HG03432 (cell line): ENCODE results near the gene PPP1R10.
"Not testable (repeated sequence)": the region's sequence is repeated elsewhere in the genome, so short reads cannot be mapped to it uniquely, and the experiment has no call there.

ENCODE experiments used
- ATAC-seq: cut with Tn5 transposase; IDR thresholded peaks from one replicate; pipeline ENCODE4 v1.9.1; 2021; ENCODE audit warnings: mild to moderate bottlenecking, moderate library complexity; ENCODE audit not compliant: unreplicated experiment

PPP1R10 gene

DNA sequence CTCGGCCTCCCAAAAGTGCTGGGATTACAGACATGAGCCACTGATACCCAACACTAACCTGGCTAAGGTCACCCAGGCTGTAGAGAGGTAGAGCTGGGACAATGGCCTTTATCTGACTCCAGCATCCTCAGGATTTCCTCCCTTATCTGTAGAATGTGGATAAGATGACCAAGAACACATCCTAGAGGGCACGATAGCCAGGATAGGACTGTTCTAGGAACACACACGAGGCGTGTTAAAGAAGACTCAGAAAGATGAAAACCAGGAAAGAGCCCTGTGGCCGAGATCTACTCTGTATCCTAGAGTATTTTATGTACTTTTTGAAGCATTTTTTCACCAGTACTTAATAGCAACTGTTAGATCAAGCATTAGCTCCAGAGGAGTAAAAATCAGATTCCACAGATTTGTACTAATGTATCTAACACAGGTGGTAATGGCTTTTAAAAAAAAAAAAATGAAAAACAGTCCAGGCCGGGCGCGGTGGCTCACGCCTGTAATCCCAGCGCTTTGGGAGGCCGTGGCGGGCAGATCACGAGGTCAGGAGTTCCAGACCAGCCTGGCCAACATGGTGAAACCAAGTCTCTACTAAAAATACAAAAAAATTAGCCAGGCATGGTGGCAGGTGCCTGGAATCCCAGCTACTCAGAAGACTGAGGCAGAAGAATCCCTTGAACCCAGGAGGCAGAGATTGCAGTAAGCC is 17.3 kb downstream of the PPP1R10 start:
- ATAC-seq = no peak

DNA sequence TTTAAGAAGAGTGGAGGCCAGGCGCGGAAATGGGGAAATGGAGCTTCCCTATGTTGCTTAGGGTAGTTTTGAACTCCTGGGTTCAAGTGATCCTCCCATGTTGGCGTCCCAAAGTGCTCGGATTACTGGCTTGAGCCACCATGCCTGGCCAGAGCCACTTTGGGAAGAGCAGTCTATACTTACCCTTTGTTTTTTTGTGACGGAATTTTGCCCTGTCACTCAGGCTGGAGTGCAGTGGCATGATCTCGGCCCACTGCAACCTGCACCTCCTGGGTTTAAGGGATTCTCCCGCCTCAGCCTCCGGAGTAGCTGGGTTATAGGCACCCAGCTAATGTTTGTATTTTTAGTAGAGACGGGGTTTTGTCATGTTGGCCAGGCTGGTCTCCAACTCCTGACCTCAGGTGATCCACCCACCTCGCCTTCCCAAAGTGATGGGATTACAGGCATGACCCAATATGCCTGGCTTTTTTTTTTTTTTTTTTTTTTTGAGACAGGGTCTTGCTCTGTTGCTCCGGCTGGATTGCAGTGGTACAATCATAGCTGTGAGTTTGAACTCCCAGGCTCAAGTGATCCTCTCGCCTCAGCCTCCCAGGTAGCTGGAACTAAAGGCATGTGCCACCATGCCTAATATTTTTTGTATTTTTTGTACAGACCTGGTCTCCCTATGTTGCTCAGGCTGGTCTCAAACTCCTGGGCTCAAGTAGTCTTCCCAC is 18.0 kb downstream of the PPP1R10 start:
- ATAC-seq = no peak

DNA sequence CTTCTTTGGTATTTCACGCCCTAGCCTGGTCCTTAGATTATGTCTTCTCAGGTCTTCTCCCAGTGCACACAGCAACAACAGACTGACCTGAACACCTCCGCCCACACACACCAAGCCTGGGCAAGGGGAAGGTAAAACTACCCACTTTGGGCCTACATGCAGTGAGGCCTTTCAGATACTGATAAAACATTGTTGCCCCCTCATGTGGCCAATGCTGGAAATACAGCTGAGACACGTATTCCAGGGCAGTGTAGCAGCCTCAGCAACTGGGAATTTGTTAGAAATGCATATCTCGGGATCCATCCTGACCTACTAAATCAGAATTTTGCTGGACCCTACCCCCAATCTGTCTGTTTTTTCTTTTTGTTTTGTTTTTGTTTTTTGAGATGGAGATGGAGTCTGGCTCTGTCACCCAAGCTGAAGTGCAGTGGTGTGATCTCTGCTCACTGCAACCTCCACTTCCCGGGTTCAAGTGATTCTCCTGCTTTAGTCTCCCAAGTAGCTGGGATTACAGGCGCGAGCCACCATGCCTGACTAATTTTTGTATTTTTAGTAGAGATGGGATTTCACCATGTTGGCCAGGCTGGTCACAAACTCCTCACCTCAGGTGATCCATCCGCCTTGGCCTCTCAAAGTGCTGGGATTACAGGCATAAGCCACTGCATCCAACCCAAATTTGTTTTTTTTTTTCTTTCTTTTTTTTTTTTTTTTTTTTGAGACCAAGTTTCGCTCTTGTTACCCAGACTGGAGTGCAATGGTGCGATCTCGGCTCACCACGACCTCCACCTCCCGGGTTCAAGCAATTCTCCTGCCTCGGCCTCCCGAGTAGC is 19.5 kb downstream of the PPP1R10 start:
- ATAC-seq = not testable (repeated sequence)

DNA sequence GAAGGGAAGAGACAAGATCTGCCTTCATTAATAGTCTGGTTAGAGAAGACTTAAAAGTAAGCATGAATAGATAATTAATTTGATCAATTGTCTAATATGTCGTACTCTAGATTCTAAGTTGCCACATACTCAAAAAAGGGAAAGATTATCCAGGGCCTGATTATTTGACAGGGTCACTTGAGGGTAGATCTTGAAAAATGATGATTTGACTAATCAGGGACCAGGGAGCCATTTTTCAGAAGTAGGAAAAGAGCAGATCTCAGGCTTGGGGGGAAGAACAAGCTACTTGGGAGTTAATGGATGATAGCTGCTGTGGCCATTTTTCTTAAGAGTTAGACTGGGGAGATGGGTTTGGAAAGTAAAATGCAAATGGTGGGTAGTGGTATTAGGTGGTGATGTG is 24.8 kb downstream of the PPP1R10 start:
- no peak for ATAC-seq

DNA sequence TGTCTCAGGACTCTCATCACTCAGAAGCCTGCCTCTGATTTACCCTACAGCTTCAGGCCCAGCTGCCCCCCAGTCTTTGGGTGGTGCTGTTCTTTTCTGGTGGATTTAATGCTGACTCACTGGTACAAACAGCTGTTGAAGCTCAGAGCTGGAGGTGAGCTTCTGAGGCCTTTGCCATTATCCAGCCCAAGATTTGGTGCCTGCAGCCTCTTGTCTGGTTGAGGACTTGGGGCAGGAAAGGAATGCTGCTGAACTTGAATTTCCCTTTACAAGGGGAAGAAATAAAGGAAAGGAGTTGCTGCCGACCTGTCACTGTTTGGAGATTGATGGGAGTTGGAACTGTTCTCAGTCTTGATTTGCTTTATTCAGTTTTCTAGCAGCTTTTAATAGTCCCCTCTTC is 26.0 kb downstream of the PPP1R10 start:
- ATAC-seq = no peak

DNA sequence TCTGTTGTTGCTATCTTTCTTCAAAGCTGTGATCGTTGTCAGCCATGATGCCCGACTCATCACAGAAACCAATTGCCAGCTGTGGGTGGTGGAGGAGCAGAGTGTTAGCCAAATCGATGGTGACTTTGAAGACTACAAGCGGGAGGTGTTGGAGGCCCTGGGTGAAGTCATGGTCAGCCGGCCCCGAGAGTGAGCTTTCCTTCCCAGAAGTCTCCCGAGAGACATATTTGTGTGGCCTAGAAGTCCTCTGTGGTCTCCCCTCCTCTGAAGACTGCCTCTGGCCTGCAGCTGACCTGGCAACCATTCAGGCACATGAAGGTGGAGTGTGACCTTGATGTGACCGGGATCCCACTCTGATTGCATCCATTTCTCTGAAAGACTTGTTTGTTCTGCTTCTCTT is 26.5 kb downstream of the PPP1R10 start:
- no peak for ATAC-seq

DNA sequence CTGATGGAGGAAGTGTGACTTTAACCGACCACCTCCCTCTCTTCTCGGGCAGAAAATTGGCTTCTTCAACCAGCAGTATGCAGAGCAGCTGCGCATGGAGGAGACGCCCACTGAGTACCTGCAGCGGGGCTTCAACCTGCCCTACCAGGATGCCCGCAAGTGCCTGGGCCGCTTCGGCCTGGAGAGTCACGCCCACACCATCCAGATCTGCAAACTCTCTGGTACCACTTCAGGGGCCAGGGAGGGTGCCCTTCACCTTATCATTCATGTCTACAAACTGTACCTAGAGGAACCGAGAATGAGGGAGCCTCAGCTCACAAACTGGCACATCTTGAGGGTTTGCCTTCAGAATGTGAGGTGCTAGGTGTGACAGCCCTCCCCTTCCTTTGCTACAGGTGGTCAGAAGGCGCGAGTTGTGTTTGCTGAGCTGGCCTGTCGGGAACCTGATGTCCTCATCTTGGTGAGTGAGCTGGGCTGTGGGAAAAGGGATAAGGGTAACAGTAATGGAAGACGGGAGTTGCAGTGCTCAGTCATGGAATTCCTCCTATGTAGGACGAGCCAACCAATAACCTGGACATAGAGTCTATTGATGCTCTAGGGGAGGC is 27.2 kb downstream of the PPP1R10 start:
- no peak for ATAC-seq

DNA sequence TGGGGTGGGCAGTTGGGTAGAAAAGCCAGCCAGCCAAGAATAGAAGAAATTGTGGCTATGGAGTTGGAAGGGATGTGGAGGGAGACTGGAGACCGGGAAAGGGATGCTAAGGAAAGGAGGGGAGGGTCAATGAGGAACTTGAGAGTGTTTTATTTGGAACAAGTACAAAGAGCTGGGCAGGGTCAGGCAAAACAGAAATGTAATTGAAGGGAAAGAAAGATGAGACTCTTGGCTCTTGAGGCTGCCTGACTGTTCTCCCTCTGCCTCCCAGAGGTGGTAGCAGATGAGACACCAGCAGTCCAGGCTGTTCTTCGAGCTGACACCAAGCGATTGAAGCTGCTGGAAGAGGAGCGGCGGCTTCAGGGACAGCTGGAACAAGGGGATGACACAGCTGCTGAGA is 33.1 kb downstream of the PPP1R10 start:
- no peak for ATAC-seq

DNA sequence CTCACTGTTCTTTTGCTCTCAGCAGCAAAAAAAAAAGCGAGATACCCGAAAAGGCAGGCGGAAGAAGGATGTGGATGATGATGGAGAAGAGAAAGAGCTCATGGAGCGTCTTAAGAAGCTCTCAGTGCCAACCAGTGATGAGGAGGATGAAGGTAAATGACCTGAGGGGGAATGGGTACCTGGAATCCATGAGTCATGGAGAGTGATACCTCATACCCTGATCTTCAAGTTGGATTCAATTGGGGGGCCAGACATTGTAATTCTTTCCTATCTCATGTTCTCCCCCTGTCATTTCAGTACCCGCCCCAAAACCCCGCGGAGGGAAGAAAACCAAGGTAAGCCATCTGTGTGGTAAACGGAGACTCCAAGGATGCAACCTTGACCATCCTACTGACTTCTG is 39.0 kb downstream of the PPP1R10 start:
- no peak for ATAC-seq

DNA sequence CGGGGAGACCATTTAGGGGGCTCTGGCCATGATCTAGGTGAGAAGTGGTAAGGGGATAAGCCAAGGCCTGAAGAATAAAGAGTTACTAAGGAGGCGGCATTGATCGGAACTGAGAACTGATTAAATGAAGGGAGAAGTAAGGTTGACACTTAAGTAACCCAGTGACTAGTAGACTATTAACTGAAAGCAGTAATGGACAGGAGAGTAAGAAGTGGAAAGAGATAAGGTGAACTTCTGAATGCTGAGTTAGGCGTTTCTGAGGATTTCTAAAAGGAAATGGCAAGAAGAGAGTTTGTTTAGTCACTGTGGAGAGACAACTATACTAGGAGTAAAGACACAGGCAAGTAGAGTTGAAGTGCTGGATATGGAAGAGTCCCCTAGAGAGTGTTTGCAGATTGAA is 43.9 kb downstream of the PPP1R10 start:
- ATAC-seq = no peak

DNA sequence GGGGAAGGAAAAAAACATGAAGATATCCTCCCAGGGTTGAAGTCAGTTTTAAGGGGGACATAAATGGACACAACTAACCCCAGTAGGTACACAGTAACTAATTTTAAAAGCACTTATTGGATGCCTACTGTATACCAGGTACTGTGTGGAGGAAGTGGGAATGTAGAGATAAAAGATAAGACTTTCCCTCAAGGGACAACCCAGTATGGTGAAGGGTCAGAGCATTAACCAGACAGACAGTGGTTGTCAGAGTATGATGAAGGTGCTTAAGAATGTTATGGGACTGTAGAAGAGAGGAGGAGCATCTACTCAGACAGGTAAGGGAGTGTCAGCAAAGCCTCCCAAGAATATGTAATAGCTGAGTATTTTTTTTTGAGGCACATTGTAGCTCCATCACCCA is 44.9 kb downstream of the PPP1R10 start:
- ATAC-seq = no peak

DNA sequence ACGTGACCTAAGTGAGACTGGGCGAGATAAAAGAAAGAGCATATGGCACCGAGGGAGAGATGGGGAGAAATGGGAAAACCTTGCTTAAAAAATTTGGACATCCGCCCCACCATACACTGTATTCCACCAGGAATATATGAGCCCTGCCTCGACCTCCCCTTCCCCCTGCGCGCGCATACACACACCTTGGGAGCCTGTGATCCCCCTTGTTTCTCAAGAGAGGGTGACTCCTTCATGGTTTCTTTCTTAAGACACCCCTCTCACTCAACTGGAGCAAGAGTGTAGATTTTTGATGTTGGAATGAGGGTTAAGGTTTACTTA is 45.3 kb downstream of the PPP1R10 start:
- ATAC-seq = no peak

DNA sequence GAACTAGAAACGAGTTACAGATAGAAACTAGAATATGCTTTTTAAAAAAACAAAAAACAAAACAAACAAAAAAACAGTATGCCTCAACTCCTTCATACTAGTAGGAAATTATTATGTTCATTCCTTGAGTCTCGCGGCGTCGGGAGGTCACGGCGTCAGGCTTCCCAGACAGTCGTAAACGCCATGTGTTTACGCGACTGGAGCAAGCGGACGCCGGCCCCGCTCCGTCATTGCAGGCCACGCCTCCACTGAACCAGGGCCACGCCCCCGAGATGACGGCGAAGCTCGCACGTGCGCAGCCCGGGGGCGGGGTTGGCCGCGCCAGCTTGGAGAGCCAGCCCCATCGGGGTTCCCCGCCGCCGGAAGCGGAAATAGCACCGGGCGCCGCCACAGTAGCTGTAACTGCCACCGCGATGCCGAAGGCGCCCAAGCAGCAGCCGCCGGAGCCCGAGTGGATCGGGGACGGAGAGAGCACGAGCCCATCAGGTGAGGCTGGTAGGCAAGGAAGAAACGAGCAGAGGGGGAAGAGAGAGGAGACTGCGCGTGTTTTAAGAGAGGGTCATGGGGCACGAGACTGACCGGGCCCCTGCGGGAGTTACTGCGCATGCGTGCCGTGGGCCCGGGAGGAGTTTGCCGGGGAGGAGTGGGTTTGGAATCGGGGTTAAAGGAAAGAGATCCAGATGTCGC is 45.8 kb downstream of the PPP1R10 start, which contains the start of gene ABCF1:
ABCF1 (plus strand) TSS at position 368 of the 687 bp plus-strand sequence; CDS start at position 414, 46 bp downstream.
- ATAC-seq = peak; percentile 92

DNA sequence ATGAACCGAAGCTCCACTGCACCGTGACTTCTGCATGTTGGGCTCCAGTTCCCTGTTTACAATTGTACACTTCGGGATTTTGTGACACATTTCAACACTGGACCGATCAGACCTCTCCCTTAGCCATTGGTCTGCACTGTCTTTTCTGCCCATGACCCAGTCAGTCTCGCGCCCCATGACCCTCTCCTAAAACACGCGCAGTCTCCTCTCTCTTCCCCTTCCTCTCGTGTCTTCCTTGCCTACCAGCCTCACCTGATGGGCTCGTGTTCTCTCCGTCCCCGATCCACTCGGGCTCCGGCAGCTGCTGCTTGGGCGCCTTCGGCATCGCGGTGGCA is 46.3 kb downstream of the PPP1R10 start:
- peak; percentile 27 for ATAC-seq

DNA sequence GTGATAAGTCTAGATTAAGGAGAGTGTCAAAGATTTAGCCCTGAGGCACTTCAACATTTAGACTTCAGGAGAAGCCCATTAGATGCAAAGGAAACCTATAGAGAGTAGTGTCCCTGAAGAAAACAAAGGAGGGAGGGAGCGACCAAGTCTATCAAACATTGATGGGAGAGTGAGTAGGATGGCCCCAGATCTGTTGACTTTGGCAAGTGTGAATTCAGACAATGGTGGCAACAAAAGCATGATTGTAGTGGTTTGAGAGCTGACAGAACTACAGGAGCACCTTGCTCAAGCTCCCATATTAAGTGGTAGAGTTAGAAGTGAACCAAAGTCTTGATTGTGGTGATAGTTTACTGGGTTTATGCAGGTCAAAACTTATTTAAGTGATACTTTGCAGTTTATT is 46.8 kb downstream of the PPP1R10 start:
- ATAC-seq = no peak

DNA sequence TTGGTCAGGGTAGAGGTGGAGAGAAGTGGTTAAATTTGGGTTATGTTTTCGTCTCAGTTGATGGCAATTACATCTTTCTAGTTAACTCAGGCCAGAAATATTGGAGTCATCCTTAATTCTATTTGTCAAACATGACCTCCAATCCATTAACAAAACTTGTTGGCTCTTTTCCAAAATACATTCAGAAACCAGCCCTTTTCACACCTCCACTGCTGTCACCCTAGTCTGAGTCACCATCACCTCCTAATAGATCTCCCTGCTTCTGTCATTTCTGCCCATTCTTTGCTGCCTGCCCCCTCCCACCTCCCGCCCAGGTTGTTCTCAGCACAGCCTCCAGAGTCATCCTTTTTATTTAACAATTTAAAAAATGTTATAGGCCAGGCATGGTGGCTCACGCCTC is 48.8 kb downstream of the PPP1R10 start:
- ATAC-seq = no peak

DNA sequence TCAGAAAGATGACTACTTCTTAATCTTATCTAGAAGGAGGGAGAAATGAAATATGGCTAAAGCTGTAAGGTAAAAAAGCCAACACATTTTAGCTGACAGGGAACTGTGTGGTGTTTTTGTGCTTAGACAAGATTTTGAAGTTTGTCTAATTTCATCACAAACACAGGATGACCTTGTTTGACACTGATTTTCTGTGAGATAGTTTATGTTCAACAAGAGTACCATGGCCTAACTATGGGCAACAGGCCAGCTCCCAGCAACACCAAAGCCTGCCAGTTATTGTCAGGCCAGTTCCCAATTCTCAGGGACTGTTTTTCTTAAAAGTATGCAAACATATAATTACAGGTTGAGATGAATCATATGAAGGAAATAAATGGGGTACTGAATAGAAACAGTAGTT is 51.3 kb downstream of the PPP1R10 start:
- no peak for ATAC-seq

DNA sequence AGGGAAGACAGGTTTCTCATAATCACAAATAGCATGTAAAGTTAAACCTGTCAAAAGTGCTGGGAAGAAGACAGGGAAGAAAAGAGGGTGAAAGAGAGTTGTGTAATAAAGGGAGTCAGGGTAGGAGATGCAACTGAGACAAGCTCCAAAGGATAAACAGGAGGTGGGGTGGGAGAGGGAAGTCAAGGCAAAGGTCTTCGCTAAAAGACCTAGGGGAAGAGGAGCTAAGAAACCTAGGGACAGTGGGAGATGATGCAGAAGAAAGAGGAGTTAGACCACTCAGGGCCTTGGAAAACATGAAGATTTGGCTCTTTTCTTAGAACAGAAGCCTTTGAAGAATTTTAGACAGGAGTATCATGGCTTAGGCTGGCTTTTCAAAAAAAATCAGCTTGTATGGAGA is 52.9 kb downstream of the PPP1R10 start:
- ATAC-seq = no peak

DNA sequence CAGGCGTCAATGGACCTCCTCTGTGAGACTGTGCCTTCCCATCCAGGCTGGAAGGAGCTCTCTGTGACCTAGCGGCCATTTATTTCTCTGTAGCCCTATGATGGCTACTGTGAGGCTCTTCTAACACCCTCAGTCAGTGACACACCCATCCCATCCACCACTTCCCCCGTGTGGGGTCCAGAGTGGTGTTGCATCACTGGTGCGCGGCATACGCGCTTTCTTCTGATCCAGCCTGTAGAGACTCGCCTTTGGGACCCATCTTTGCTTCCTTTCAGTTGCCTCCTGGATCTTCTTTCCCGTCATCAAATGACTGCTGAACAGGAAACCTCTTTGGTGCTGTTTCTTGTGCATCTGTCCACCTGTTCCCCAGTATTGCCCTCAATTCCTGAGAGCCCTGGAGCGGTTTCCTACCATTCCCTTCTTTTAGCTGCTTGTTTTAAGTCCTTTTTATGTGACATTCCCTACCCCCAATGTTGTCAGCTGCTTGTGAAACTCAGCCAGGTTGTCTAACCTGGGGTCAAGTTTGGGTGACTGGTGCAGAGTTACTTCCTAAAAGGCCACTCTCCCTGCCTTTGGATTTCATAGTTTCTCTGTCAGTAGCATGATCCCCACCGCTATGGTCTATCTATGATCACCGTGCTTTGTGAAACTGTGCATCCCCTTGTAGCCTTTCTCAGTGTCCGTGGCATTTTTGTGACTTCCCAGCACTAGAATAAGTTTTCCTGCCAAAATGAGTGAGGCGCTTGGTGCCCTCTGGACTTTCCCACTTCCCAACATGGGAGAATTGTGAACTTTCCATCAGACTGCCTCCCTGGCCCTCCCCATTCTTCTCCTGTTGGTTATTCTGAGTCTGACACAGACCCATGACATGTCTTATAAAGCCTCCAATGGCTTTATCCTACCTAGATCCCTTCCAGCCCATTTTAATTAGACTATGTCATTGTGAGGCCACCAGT is 54.3 kb downstream of the PPP1R10 start:
- no peak for ATAC-seq

DNA sequence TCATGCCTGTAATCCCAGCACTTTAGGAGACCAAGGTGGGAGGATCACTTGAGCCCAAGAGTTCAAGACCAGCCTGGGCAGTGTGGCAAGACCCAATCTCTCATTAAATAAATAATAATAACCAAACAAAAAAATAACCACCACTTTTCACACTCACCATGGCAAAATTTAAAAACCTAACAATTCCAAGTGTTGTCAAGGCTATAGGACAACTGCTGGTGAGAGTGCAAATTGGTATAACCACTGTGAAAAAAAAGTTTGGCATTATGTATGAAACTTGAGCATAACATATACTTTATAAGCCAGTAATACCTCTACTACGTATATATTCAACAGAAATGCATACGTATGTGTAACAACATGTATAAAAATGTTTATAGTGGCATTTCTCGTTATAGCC is 56.1 kb downstream of the PPP1R10 start:
- ATAC-seq = no peak
